IPS-18a (cell line): ENCODE data around the gene FXYD7.
A peak's percentile ranks its signal among the peaks of the same experiment; 100 is the strongest.
"Not testable (repeated sequence)": the region's sequence is repeated elsewhere in the genome, so short reads cannot be mapped to it uniquely, and the experiment has no call there.

Source experiments
- H3K27ac ChIP-seq: one replicate; pipeline ENCODE4 v1.5.1; 2013; ENCODE audit warnings: low read length
- H3K27me3 ChIP-seq: one replicate; pipeline ENCODE4 v1.6.1; 2013; ENCODE audit warnings: mild to moderate bottlenecking, low read length; ENCODE audit not compliant: control insufficient read depth, insufficient read depth
- H3K36me3 ChIP-seq: one replicate; pipeline ENCODE4 v1.6.1; 2013; ENCODE audit warnings: low read depth, low read length; ENCODE audit not compliant: control insufficient read depth
- H3K4me1 ChIP-seq: one replicate; pipeline ENCODE4 v1.6.1; 2013; ENCODE audit warnings: low read depth, low read length; ENCODE audit not compliant: control insufficient read depth
- H3K4me3 ChIP-seq: one replicate; pipeline ENCODE4 v1.5.1; 2013; ENCODE audit warnings: low read length
- H3K9ac ChIP-seq: one replicate; pipeline ENCODE4 v1.6.1; 2013; ENCODE audit warnings: mild to moderate bottlenecking, low read length, moderate library complexity
- H3K9me3 ChIP-seq: one replicate; pipeline ENCODE4 v1.6.1; 2013; ENCODE audit warnings: low read depth, low read length; ENCODE audit not compliant: control insufficient read depth

Gene FXYD7, protein sequence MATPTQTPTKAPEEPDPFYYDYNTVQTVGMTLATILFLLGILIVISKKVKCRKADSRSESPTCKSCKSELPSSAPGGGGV

DNA sequence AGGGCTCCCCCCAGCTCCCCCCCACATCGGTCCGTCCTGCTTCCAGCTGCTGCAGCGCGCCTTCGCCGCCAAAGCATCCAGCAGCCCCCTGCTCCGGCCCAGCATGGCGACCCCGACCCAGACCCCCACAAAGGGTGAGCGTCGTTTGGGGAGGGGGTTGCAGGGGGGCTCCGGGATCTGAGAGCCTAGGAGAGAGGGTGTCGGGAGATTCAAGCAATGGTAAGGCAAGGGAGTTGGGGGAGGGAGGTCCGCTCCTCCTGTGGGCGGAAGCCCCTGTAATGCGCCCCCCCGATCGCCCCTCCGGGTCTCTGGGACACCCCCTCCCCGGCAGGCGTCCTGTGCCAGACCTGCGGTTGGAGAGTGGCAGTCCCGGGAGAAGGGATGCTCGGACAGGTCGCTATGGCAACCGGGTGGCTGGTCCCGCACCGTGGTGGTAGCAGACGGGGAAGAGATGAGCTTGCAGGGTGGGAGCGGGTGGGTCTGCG, at the start of gene FXYD7:
Gene FXYD7, plus strand, starts transcription at position 25 of the 485 bp plus-strand sequence. Its CDS starts 79 bp downstream, at position 104.
- Histone ChIP-seq H3K9ac (peak within 1 kb of the TSS; percentile 21), H3K36me3 (no peaks in the 10 kb centered on the region), H3K27me3 (peaks cover 30% of the 10 kb centered on the region), H3K4me1 (peaks cover 14% of the 10 kb centered on the region), H3K9me3 (no peaks in the 10 kb centered on the region), H3K27ac (no peak within 1 kb of the TSS), H3K4me3 (peak within 1 kb of the TSS; percentile 66)

DNA sequence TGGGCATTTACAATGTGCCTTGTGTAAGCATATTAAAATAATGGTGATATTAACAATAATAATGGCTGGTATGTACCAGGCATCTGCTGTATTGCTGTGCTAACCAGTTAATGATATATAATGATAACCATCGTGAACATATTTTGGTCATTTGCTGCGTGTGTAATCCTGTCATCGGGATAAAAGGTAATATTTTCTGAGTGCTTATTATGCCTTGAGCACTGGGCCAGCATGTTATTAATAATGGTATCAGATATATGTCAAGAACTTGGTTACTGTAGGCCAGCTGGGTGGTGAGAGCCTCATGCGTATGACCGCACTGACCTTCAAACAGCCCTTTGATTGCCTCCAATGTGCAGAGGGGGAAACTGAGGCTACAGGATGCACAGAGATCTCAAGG, 49.6 kb upstream of the FXYD7 start:
- no peaks in the 10 kb centered on the region for H3K9me3 ChIP-seq
- H3K4me3 ChIP-seq = no peak overlapping the region
- peaks cover 7% of the 10 kb centered on the region for H3K27me3 ChIP-seq
- no peak overlapping the region for H3K9ac ChIP-seq
- no peaks in the 10 kb centered on the region for H3K4me1 ChIP-seq
- no peak overlapping the region for H3K27ac ChIP-seq
- H3K36me3 ChIP-seq = no peaks in the 10 kb centered on the region

DNA sequence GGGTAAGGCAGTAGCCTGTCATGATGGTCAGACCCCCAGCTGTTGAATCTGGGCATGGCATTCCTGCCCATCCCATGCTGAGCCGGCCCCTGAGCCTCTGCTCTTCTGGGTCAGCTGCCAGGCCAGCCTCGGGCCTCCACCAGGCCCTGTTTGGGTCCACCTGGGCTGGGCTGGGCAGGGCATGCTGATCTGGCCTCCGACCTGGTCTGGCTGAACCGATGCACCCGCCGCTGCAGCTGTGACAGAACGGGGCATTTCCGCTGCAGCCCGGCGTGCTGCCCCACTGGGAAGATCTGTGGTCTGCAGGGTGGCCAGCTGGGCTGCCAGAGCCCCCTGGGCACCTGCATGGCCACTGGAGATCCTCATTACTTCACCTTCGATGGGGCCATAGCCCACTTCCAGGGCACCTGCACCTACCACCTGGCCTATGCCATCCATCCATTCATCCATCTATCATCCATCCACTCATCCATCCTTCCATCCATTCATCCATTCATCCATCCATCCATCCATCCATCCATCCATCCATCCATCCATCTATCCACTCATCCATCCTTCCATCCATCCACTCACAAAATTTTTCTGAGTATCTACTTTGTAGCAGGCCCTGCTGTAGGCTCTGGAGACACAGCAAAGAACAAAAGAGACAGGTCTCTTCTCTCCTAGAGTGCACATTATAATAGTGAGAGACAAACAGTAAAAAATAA, 49.0 kb upstream of the FXYD7 start:
- no peaks in the 10 kb centered on the region for H3K36me3 ChIP-seq
- H3K9ac ChIP-seq = no peak overlapping the region
- peaks cover 7% of the 10 kb centered on the region for H3K27me3 ChIP-seq
- no peaks in the 10 kb centered on the region for H3K4me1 ChIP-seq
- H3K27ac ChIP-seq = no peak overlapping the region
- no peak overlapping the region for H3K4me3 ChIP-seq
- H3K9me3 ChIP-seq = no peaks in the 10 kb centered on the region

DNA sequence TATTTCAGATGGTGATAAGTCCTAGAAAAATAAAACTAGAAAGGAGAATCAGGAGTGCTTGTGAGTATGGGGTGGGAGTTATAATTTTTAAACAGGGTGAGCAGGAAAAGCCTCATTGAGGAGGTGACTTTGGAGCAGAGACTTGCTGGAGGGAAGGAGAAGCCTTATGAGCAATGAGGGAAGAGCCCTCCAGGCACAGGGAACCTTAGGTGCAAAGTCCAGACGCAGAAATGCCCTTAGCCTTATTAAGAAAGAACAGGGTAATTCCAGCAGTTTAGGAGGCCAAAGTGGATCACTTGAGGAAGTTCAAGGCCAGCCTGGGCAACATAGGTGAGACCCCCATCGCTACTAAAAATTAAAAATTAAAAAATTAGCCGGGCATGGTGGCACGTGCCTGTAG, 48.4 kb upstream of the FXYD7 start:
- Histone ChIP-seq H3K36me3 (no peaks in the 10 kb centered on the region), H3K9ac (no peak overlapping the region), H3K27ac (no peak overlapping the region), H3K9me3 (no peaks in the 10 kb centered on the region), H3K4me3 (no peak overlapping the region), H3K27me3 (peaks cover 7% of the 10 kb centered on the region), H3K4me1 (no peaks in the 10 kb centered on the region)

DNA sequence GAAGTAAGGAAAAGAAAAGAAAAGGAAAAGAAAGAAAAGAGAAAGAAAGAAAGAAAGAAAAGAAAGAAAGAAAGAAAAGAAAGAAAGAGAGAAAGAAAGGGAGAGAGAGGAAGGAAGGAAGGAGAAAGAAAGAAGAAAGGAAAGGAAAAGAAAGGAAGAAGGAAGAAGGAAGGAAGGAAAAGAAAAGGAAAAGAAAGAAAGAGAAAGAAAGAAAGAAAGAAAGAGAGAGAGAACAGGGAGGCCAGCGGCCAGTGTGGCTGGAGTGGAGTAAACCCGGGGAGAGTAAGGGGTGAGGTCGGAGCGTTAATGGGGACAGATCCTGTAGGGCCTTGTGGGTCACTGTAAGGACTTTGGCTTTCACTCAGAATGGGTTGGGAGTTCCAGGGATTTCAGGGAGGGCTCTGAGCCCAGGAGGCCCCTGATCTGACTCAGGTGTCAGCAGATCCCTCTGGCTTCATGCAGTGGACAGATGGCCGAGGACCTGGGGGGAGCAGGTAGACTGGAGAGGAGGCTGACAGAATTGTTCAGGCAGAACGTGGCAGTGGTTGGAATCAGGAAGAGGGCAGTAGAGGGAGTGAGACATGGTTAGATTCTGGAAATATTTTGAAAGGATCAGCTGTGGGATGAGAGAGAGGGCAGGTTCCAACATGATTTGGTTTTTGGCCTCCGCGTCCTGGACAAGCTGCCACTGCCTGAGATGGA, 47.2 kb upstream of the FXYD7 start:
- peaks cover 5% of the 10 kb centered on the region for H3K27me3 ChIP-seq
- no peaks in the 10 kb centered on the region for H3K9me3 ChIP-seq
- no peaks in the 10 kb centered on the region for H3K4me1 ChIP-seq
- H3K4me3 ChIP-seq = no peak overlapping the region
- H3K9ac ChIP-seq = no peak overlapping the region
- H3K36me3 ChIP-seq = no peaks in the 10 kb centered on the region
- H3K27ac ChIP-seq = no peak overlapping the region

DNA sequence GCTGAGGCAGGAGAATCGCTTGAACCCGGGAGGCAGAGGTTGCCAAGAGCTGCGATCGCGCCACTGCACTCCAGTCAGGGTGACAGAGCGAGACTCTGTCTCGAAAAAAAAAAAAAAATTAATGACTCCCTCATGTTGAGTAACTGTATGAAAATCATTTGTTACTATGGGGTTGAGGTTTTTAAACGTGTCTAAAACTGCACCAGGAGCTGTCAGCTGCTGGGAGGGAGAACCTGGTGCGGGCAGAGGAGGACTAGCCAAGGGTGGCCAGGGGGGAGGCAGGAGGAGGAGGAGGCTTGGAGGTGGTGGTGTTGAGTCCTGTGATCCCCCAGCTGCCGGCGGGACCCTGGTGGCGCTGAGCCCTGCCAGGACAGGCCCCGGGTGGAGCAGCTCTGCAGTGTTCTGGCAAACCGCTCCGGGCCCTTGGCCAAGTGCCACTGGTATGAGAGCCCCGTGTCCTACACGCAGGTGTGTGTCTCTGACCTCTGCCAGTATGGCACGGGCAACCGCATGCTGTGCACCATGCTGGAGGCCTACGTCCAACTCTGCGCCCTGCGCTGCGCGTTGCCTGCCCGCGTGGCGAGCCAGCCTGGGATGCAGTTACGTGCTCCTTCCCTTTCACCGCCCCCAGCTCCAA, 44.5 kb upstream of the FXYD7 start:
- H3K36me3 ChIP-seq = no peaks in the 10 kb centered on the region
- H3K27ac ChIP-seq = no peak overlapping the region
- no peaks in the 10 kb centered on the region for H3K27me3 ChIP-seq

DNA sequence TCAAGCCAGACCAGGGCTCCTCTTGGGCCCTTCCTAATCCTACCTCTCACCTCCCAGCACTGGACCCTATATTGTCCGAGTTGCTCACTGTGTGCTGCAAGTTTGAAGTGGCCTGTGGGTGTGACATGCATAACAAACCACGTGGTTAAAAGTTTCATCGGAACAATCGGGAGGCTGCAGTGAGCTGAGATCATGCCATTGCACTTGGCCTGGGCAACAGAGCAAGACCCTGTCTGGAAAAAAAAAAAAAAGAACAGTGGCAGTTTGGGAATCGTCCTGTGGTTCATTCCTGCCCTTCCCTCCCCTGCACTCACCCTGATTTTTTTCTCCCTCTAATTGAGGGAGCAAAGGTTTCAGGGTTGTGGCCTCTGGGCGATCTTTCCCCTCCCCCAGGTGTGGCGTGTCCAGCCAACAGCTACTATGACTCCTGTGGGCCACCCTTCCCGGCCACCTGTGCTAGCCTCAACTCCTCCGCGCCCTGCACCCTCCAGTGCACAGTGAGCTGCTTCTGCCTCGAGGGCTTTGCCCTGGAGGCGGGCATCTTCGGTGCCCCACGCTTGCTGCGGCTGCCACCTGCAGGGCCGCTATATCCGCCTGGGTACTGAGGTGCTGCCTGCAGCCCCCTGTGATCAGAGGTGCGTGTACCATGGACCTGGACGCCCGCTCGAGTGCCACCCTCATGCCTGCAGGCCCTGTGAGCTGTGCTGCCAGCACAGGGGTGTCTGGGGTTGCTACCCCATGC, 43.7 kb upstream of the FXYD7 start:
- Histone ChIP-seq H3K4me3 (no peak overlapping the region), H3K9ac (no peak overlapping the region), H3K36me3 (no peaks in the 10 kb centered on the region), H3K9me3 (no peaks in the 10 kb centered on the region), H3K4me1 (no peaks in the 10 kb centered on the region), H3K27ac (no peak overlapping the region), H3K27me3 (no peaks in the 10 kb centered on the region)

More for the DNA sequence above, 44.5 kb upstream of the FXYD7 start:
- Histone ChIP-seq H3K4me1 (no peaks in the 10 kb centered on the region), H3K9me3 (no peaks in the 10 kb centered on the region), H3K4me3 (no peak overlapping the region), H3K9ac (no peak overlapping the region)

DNA sequence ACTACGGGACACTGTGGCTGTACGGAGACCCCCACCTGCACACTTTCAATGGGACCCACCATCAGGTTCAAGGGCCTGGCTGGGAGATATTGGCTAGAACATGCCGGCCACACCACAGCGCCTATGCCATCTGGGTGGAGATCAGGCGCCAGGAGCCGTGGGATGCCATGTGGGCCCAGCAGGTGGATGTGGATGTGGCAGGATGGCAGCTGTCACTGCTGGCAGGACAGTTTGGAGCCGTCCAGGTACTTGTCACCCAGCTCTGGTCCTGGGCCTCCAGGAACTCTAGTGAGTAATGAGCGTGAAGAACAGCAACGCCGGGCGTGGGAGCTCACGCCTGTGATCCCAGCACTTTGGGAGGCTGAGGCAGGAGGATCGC, 43.2 kb upstream of the FXYD7 start:
- H3K27me3 ChIP-seq = no peaks in the 10 kb centered on the region
- H3K9me3 ChIP-seq = no peaks in the 10 kb centered on the region
- H3K36me3 ChIP-seq = no peaks in the 10 kb centered on the region
- H3K4me3 ChIP-seq = no peak overlapping the region
- H3K9ac ChIP-seq = no peak overlapping the region
- H3K27ac ChIP-seq = no peak overlapping the region
- no peaks in the 10 kb centered on the region for H3K4me1 ChIP-seq

DNA sequence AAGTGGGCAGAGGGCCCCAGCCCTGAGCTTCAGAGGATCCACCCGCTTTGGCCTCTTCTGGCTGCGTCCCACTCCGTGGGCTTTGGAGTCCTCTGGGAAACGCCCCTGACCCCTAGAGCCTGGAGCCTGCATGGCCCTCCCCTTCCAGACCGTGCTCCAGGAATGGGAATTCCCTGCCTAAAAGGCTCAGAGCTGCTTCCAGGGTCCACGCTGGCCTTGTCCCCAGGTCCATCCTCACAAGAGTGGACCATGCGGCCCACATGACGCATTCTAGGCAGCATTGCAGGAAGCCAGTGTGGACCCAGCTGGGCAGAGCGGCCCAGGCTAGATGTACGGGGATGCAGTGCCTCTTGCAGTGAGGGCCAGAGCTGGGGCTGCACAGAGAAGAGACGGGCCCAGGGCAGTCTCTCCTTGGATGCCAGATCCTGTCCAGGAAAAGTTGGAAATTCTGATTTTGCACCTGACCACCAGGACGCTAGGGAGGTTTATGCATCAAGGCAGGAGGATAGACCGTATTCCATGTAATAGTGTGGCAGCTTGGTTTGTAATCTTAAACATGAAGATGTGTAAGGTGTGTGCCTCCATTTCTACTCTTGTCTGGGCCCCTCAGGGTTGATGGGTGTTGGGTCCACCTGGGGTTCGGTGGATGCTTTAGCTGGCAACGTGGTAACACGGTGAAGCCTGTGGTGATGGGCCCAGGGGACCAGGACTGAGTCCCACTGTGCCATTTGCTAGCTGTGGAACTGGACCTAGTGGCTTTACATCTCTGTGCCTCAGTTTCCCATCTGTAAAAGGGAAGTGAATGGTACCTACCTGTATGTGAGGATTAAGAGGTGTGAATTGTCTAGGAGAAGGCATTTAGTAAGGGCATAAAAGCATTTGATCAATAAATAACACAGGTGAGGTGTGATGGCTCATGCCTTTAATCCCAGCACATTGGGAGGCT, 42.2 kb upstream of the FXYD7 start:
- H3K36me3 ChIP-seq = no peaks in the 10 kb centered on the region
- no peaks in the 10 kb centered on the region for H3K27me3 ChIP-seq
- no peaks in the 10 kb centered on the region for H3K9me3 ChIP-seq
- no peak overlapping the region for H3K9ac ChIP-seq
- no peak overlapping the region for H3K4me3 ChIP-seq
- no peak overlapping the region for H3K27ac ChIP-seq
- H3K4me1 ChIP-seq = no peaks in the 10 kb centered on the region

DNA sequence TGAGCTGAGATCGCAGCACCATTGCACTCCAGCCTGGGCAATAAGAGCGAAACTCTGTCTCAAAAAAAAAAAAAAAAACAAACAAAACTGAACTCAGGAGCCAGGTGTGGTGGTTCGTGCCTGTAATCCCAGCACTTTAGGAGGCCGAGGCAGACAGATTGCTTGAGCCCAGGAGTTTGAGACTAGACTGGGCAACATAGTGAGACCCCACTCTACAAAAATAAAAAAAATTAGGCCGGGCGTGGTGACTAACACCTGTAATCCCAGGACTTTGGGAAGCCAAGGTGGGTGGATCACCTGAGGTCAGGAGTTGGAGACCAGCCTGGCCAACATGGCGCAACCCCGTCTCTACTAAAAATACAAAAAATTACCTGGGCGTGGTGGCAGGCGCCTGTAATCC, 41.1 kb upstream of the FXYD7 start:
- H3K36me3 ChIP-seq, H3K27ac ChIP-seq, H3K4me1 ChIP-seq, H3K9ac ChIP-seq, H3K9me3 ChIP-seq, H3K4me3 ChIP-seq, H3K27me3 ChIP-seq: not testable (repeated sequence)
